CD14-positive monocyte (primary cell): Measurements from ENCODE around the gene CLEC11A. TPM values are rescaled to one million over a fixed set of nuclear protein-coding genes. Genes with fewer than 3 reads are reported as not detected.
A peak's percentile ranks its signal among the peaks of the same experiment; 100 is the strongest.

ENCODE experiments used
- DNase-seq, 3 donors: peaks; one replicate each; pipeline ENCODE4 v3.0.0-alpha.2; 2011 to 2022
- H2AFZ ChIP-seq: 2 replicates; pipeline ENCODE4 v1.6.0; 2012; ENCODE audit warnings: mild to moderate bottlenecking, low read depth, low read length, inconsistent platforms; ENCODE audit not compliant: insufficient read depth, poor library complexity, severe bottlenecking
- H3K27ac ChIP-seq, 2 donors: 1 replicate in 1 of 2; 2 replicates in 1 of 2; pipeline ENCODE4 v1.5.1; 2012 to 2013; ENCODE audit warnings: low read length in 2 of 2, control low read depth in 1 of 2, inconsistent platforms in 1 of 2, low read depth in 1 of 2, mild to moderate bottlenecking in 1 of 2
- H3K27me3 ChIP-seq, 2 donors: one replicate each; pipeline versions ENCODE4 v1.6.0 to v1.6.1; 2011 to 2013; ENCODE audit warnings: low read length in 2 of 2; ENCODE audit not compliant: control insufficient read depth in 2 of 2, insufficient read depth in 2 of 2
- H3K36me3 ChIP-seq, 2 donors: replicated peaks in 1 of 2; 1 replicate in 1 of 2; 2 replicates in 1 of 2; pipeline versions ENCODE4 v1.5.1 to v1.6.1; 2012 to 2013; ENCODE audit warnings: low read length in 2 of 2, control low read depth in 1 of 2, inconsistent platforms in 1 of 2, mild to moderate bottlenecking in 1 of 2; ENCODE audit not compliant: insufficient read depth in 2 of 2, control insufficient read depth in 1 of 2
- H3K4me1 ChIP-seq, 2 donors: 1 replicate in 1 of 2; 2 replicates in 1 of 2; pipeline versions ENCODE4 v1.5.1 to v1.6.1; 2012 to 2013; ENCODE audit warnings: low read length in 2 of 2, control low read depth in 1 of 2, inconsistent platforms in 1 of 2, mild to moderate bottlenecking in 1 of 2, moderate library complexity in 1 of 2; ENCODE audit not compliant: insufficient read depth in 2 of 2, control insufficient read depth in 1 of 2
- H3K4me2 ChIP-seq: replicated peaks from 2 replicates; pipeline ENCODE3; 2012; ENCODE audit warnings: low read length, moderate library complexity, mild to moderate bottlenecking; ENCODE audit not compliant: poor library complexity, severe bottlenecking; ENCODE audit errors: extremely low read depth
- H3K4me3 ChIP-seq, 3 experiments: fragments of 200-600 bp in 1 of 3; sonication (generic) in 1 of 3; replicated peaks in 1 of 3; 1 replicate in 2 of 3; 2 replicates in 1 of 3; pipeline ENCODE4 v1.5.1; 2011 to 2013; ENCODE audit warnings: low read length in 3 of 3, mild to moderate bottlenecking in 3 of 3, control low read depth in 2 of 3, low read depth in 2 of 3, inconsistent platforms in 1 of 3, moderate library complexity in 1 of 3
- H3K79me2 ChIP-seq: 2 replicates; pipeline ENCODE4 v1.6.0; 2012; ENCODE audit warnings: mild to moderate bottlenecking, control low read depth, inconsistent platforms, low read length, moderate library complexity; ENCODE audit not compliant: insufficient read depth
- H3K9ac ChIP-seq: 2 replicates; pipeline ENCODE4 v1.6.0; 2017; ENCODE audit warnings: low read length, mild to moderate bottlenecking; ENCODE audit not compliant: insufficient read depth, poor library complexity, severe bottlenecking
- H3K9me3 ChIP-seq, 2 donors: replicated peaks in 1 of 2; 1 replicate in 1 of 2; 2 replicates in 1 of 2; pipeline versions ENCODE4 v1.5.1 to v1.6.1; 2012 to 2013; ENCODE audit warnings: low read length in 2 of 2, control low read depth in 1 of 2; ENCODE audit not compliant: control insufficient read depth in 1 of 2, insufficient read depth in 1 of 2
- H4K20me1 ChIP-seq: 2 replicates; pipeline ENCODE4 v1.6.0; 2012; ENCODE audit warnings: mild to moderate bottlenecking, low read length, control low read depth, moderate library complexity; ENCODE audit not compliant: insufficient read depth
- H3K27ac Mint-ChIP-seq, 7 donors: one replicate each; pipeline ENCODE4 v1.8.0; 2020; ENCODE audit warnings: mild to moderate bottlenecking in 7 of 7, mixed read lengths in 7 of 7, moderate library complexity in 6 of 7, inconsistent platforms in 2 of 7
- H3K27me3 Mint-ChIP-seq, 3 donors: one replicate each; pipeline ENCODE4 v1.8.0; 2021 to 2022; ENCODE audit warnings: low read depth in 3 of 3, mild to moderate bottlenecking in 3 of 3, mixed read lengths in 3 of 3, moderate library complexity in 3 of 3, inconsistent platforms in 1 of 3
- H3K36me3 Mint-ChIP-seq, 2 donors: one replicate each; pipeline ENCODE4 v1.8.0; 2020; ENCODE audit warnings: mixed read lengths in 2 of 2, inconsistent platforms in 1 of 2, mild to moderate bottlenecking in 1 of 2
- H3K4me1 Mint-ChIP-seq: one replicate; pipeline ENCODE4 v1.8.0; 2020; ENCODE audit warnings: mild to moderate bottlenecking, mixed read lengths
- H3K4me3 Mint-ChIP-seq, 2 donors: one replicate each; pipeline ENCODE4 v1.8.0; 2020; ENCODE audit warnings: mild to moderate bottlenecking in 2 of 2, mixed read lengths in 2 of 2, moderate library complexity in 1 of 2
- H3K9me3 Mint-ChIP-seq, 7 donors: one replicate each; pipeline ENCODE4 v1.8.0; 2020 to 2022; ENCODE audit warnings: mixed read lengths in 7 of 7, mild to moderate bottlenecking in 6 of 7, moderate library complexity in 6 of 7, inconsistent platforms in 2 of 7
- WGBS: methylation state at CpG from one replicate; pipeline ENCODE4 v1.1.5; 2013; ENCODE audit warnings: missing lambda C conversion rate; ENCODE audit not compliant: insufficient coverage; 5-methylcytosine and 5-hydroxymethylcytosine counted together
- intact Hi-C, 2 donors: fragments of 100-400 bp; cut with micrococcal nuclease; formaldehyde crosslinking; loops; one replicate each; pipeline versions ENCODE4 v1.15.0 to v1.15.1; 2023
- polyA plus RNA-seq, 3 donors: library from polyadenylated mRNA; depleted of rRNA in 1 of 3; unstranded in 2 of 3; stranded (reverse) in 1 of 3; fragments of 300-500 nt in 2 of 3; fragments of >200 nt in 1 of 3; fragmentation: Illumina TruSeq in 2 of 3; gene quantifications; 1 replicate in 2 of 3; 2 replicates in 1 of 3; pipeline ENCODE4 v1.2.3, GENCODE V29; 2012 to 2021
- TF ChIP-seq, protein P1 (sequence below): fragments of 200-600 bp; IDR thresholded peaks from one replicate; pipeline ENCODE4 v1.8.0; 2022; ENCODE audit warnings: antibody characterized with exemption, mild to moderate bottlenecking

The CLEC11A gene
- polyA plus RNA-seq, 3 donors, result 8.2 to 49.1 (median 12.4) TPM

DNA sequence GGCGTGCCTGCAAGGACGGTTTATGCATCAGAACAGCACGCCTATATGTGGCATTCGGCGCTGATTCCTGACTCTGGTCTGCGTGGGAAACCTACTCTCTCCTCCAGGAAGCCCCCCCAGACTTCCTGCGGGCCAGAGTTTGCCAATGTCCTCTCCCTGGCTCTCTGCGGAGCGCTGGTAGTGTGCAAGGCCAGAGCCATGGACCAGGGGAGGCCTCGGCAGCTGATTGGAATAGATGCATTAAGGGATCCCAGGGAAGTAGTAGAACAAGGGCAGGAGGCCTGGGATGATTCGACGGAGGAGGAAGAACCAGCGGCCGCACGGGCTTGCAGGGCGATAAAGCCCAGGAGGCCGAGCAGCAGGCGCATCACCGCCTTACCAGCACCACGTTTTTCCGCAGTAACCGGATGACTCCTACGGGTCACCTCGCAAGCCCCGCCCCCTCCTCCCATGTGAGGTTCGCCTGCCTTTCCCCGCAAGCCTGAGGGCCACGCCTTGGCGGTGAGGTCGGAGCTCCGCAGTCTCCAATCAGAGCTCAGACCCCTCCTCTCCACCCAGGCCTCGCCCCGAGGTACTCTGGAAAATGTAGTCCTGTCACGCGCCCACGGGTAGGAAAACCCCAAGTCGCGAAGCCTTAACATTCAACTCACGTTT is 5.0 kb downstream of the CLEC11A start:
- Mint-ChIP-seq H3K27me3 (peaks cover 25 to 53% (median 50%) of the 10 kb centered on the region in 3 donors), H3K9me3 (peaks cover 0 to 27% (median 12%) of the 10 kb centered on the region in 7 donors), H3K36me3 (peaks cover 0 to 8% of the 10 kb centered on the region in 2 donors), H3K4me1 (peaks cover 47% of the 10 kb centered on the region), H3K4me3 (peak overlapping the region; percentile 50 to 82), H3K27ac (peak overlapping the region in 4 of 7 donors; percentile 32 to 88 (median 58))
- intact Hi-C loops, result no loop called here
- H3K9me3 ChIP-seq, result no peaks in the 10 kb centered on the region
- 19% methylated on average over 27 of the region's 39 CpGs for WGBS
- no peak overlapping the region for H3K27ac ChIP-seq
- H3K27me3 ChIP-seq, result peaks cover 0 to 21% of the 10 kb centered on the region in 2 donors
- peak overlapping the region; percentile 34 for H3K4me2 ChIP-seq
- peak overlapping the region; percentile 41 for H2AFZ ChIP-seq
- H3K79me2 ChIP-seq, result peaks cover 10% of the 10 kb centered on the region
- H3K36me3 ChIP-seq, result no peaks in the 10 kb centered on the region
- DNase-seq, result peak; percentile 79 to 91 (median 82)
- H4K20me1 ChIP-seq, result no peaks in the 10 kb centered on the region
- TF ChIP-seq, protein P1, sequence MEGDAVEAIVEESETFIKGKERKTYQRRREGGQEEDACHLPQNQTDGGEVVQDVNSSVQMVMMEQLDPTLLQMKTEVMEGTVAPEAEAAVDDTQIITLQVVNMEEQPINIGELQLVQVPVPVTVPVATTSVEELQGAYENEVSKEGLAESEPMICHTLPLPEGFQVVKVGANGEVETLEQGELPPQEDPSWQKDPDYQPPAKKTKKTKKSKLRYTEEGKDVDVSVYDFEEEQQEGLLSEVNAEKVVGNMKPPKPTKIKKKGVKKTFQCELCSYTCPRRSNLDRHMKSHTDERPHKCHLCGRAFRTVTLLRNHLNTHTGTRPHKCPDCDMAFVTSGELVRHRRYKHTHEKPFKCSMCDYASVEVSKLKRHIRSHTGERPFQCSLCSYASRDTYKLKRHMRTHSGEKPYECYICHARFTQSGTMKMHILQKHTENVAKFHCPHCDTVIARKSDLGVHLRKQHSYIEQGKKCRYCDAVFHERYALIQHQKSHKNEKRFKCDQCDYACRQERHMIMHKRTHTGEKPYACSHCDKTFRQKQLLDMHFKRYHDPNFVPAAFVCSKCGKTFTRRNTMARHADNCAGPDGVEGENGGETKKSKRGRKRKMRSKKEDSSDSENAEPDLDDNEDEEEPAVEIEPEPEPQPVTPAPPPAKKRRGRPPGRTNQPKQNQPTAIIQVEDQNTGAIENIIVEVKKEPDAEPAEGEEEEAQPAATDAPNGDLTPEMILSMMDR, result no peak
- peaks cover 30 to 47% of the 10 kb centered on the region in 2 donors for H3K4me1 ChIP-seq
- peak overlapping the region in 1 of 3 experiments; percentile 46 for H3K4me3 ChIP-seq
- H3K9ac ChIP-seq, result no peak overlapping the region

DNA sequence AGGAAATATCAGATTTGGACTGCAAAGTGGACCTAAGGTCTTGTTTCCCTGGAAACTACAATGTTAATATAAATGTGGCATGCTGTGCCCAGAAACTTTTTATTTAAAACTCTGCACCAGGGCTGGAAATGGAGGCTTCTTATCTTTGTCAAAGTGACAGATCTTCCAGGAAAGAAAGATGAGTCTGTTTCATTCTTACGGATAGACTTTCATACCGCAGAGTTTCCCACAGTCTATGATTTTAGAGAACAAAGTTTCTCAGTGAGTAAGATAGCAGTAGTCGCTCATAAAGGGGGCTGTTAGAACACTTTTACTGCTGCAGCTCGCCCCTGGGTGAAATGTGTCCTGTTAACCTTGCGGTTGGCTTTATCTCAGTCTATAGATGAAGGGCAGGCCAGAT is 6.7 kb downstream of the CLEC11A start:
- no peak overlapping the region for H3K4me2 ChIP-seq
- H2AFZ ChIP-seq, result no peak overlapping the region
- peaks cover 21 to 46% (median 44%) of the 10 kb centered on the region in 3 donors for H3K27me3 Mint-ChIP-seq
- H3K27ac ChIP-seq, result no peak overlapping the region
- no peaks in the 10 kb centered on the region for H3K36me3 ChIP-seq
- no peak overlapping the region for H3K4me3 ChIP-seq
- DNase-seq, result no peak
- H3K4me3 Mint-ChIP-seq, result no peak overlapping the region
- intact Hi-C loops, result no loop called here
- peaks cover 31% of the 10 kb centered on the region for H3K4me1 Mint-ChIP-seq
- 100% methylated on average over 1 of the region's 5 CpGs for WGBS
- no peak overlapping the region for H3K9ac ChIP-seq
- peak overlapping the region in 1 of 7 donors; percentile 72 for H3K27ac Mint-ChIP-seq
- TF ChIP-seq, protein P1, result no peak
- peaks cover 0 to 21% (median 9%) of the 10 kb centered on the region in 7 donors for H3K9me3 Mint-ChIP-seq
- H3K27me3 ChIP-seq, result peaks cover 0 to 8% of the 10 kb centered on the region in 2 donors
- H3K9me3 ChIP-seq, result no peaks in the 10 kb centered on the region
- H4K20me1 ChIP-seq, result no peaks in the 10 kb centered on the region
- peaks cover 10% of the 10 kb centered on the region for H3K79me2 ChIP-seq
- H3K4me1 ChIP-seq, result peaks cover 19 to 30% of the 10 kb centered on the region in 2 donors
- H3K36me3 Mint-ChIP-seq, result peaks cover 0 to 8% of the 10 kb centered on the region in 2 donors
